ENCODE measurements around the gene TRHDE.

TRHDE gene

DNA sequence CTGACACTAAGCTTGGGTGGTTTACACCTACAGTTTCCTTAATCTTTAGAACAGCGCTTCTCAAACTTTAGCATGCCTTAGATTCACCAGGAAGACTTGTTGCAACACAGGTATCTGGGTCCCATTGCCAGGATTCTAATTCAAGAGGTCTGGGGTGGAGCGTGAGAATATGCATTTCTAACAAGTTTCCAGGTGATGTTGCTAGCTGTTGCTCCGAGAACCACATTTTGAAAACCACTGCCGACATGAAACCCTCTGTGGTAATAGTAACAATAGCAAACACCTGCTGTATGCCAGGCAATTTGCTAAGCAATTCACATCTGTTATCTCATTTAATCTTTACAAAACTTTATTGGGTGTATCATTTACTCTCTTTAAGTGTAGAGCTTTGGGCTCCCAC, 58.6 kb downstream of the TRHDE start:
- no peak for DNase-seq

DNA sequence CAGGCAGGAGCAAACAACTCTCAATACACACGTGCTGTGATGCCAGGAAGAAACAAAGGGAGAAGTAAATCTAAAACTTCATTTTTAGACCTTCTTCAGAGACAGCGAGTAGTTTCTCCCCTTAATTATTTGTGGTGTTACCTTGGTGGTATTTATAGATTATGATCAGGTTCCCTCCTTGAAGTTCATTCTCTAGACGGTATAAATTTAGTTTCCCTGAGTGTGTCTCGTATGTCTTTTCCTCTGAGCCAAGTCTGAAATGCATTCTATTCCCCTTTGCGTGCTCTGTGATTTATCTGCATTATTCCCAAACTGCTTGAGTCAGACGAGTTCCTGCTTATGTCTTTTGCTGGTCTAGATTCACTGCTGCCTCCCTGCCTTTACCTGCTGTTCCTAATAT, 65.2 kb downstream of the TRHDE start:
- DNase-seq, result no peak

GRCh38 chr12:72337946-72338345, 65.8 kb downstream of the TRHDE start:
- no peak for DNase-seq

DNA sequence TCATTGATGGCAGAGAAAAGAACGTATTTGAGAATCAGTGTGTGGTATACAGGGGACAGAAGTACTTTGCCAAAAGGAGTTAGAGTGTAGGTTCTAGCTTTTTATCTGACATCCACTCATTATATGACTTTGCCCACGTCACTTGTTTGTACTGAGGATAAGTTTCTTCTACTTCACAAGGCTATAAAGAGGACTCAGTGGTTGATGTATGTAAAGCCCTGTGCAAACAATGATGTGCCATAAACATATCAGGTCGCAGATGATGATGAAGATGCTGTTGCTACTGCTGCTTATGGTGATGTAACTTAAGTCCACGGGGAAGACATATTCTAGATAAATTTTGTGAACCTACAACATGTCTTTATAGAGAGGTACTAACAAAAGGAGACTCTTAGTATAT, 66.3 kb downstream of the TRHDE start:
- DNase-seq, result no peak

- peak; percentile 91 for DNase-seq
Observed at GRCh38 chr12:72346363-72346944, 74.3 kb downstream of the TRHDE start.

DNA sequence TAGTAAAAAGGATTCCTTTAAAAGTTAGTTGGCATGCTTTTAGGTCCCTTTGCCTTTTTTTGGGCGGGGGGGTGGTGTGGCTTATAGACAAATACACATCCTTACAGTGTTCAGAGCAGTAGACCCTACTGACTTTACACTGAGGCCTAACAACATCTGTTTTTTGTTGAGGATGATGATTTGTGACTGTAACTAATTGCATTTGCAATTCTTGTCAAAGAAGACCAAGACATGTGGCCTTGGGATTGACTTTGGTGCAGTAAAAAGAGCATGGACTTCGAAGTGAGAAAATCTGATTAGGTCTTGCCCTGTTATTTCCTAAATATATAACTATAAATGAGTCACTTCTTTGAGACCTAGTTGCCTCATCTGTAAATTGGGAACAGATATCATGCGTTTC, 77.3 kb downstream of the TRHDE start:
- DNase-seq, result no peak

DNA sequence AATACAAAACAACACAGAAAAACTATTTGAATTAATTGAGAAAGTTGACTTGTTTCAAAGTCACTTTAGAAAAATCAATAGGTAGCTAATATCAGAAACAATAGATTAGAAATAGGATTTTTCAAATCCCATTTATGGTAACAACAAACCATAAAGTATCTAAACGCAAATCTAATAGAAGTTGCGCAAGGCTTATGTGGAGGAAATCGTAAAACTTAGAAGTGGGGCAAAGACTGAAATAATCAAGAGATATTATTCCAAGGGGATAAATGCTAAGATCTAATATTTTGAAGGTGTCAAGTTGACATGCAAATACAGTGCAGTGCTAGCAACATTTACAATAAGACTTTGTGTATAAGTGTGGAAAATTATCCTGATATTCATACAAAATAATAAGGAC, 87.2 kb downstream of the TRHDE start:
- no peak for DNase-seq

- peak; percentile 9 for DNase-seq
Observed at GRCh38 chr12:72365151-72365550, 93.0 kb downstream of the TRHDE start.

GRCh38 chr12:72366255-72366654, 94.1 kb downstream of the TRHDE start:
- no peak for DNase-seq

- DNase-seq, result no peak
Observed at GRCh38 chr12:72368298-72368697, 96.1 kb downstream of the TRHDE start.

- DNase-seq, result no peak
Observed at GRCh38 chr12:72368719-72369422, 96.7 kb downstream of the TRHDE start.

DNA sequence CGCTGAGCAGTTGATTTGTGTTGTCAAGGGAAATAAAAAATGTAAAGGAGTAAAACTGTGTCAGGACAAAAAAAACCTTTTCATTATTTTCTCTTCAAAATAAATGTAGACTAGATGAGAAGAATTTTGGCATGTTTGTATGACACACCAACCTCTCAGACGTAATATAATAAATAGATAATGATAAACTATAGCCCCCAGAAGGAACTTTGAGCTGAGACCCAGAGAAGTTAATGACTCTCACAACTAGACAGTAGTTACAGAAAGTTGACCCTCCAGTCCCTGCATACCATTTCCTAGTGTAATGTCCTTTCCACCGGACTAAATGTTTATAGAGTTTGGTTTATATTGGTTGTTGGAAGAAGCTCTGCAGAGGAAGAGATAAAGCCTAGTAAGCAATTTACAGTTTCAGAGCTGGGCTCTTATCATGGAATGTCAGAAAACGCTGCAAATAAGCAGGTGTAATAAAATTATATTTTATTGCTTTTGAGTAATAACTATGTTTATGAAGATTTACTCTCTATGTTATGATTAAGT, 97.3 kb downstream of the TRHDE start:
- peak; percentile 15 for DNase-seq

DNA sequence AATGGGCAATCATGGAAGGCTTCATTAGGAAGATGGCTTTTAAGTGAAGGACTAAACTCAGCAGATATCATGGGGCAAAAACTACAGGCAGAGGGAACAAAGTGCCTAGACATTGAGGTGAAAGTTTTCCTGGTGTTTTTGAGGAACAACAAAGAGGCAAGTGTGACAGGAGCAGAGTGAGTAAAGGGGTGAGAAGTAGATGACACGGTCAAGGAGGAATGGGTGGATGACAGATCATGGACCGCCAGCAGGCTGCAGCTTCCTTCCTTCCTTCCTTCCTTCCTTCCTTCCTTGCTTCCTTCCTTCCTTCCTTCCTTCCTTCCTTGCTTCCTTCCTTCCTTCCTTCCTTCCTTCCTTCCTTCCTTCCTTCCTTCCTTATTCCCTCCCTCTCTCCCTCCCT, 108.3 kb downstream of the TRHDE start:
- no peak for DNase-seq

- DNase-seq, result no peak
Observed at GRCh38 chr12:72388322-72388721, 116.2 kb downstream of the TRHDE start.

DNA sequence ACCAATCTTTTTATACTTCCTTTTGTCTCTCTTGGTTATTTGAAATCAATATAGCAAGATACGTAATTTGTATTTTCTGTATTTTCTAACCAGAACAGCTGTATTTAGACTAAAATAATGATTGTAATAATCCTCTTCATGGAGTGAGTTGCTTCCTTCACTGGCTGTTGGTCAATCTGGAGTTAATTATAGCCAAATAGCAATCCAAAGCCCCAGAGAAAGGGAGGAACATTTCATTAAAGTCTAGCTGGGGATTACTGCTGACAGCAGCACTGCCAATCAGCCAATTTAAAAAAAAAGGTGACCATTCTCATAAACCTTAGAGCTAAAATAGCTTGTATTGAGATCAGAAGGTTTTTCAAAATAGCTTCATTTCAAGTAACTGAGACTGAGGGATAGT, 118.0 kb downstream of the TRHDE start:
- no peak for DNase-seq

DNA sequence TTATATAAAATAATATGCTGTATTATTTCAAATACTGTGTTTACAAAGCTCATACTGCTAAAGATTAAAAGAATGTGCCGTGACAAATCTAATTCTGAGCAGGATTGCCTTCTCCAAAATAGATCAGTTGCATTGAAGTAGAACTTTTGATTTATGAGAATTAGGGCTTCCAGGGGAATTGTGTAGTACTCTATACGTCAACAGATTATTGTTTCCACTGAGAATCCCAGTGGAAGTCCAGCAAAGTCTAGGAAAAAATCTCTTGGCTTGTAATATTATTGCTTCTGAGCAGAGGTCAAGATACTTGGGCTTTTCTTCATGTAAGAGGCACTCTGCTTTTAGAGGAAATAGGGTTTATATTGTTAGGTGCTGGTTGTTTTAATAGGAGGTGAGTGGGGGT, 133.9 kb downstream of the TRHDE start:
- DNase-seq, result no peak

- no peak for DNase-seq
Observed at GRCh38 chr12:72432037-72432604, 160.0 kb downstream of the TRHDE start.

DNA sequence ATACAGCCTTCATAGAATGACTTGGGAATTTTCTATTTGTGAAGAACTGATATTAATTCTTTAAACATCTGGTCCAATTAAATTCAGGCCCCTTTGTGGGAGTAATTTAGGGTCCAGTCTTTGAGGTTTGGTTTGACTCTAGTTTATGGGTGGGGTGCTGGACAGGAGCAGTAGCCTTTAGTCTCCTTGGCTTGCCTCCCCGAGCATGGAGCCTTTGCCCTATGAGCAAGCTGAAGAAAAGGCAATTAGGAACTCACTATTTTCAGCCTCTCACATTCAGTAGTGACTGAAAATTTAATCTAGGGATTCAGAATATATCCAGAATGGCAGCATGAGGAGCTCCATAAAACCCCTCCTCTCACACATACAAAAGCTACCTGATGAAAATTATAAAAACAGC, 161.1 kb downstream of the TRHDE start:
- DNase-seq, result no peak

DNA sequence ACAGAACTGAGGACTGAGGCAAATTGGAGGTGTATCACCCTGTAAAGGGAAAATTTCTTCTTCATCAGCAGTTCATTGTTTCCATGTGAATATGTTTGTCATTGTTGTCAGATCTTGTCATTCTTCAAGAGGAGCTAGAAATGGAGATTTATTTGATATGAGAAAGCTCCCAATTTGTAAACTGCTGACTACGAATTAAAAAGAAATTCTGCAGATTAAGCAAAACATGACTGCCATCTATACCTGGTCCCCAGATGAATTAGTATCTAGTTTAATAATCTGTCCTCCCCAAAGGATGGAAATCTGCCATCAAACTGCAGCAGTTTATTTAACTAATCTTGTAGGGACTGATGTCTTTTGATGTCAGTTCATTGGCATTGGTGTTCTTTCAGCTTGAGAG, 162.8 kb downstream of the TRHDE start:
- DNase-seq, result no peak

GRCh38 chr12:72442217-72442616, 170.0 kb downstream of the TRHDE start:
- DNase-seq, result no peak

GRCh38 chr12:72444125-72444524, 172.0 kb downstream of the TRHDE start:
- DNase-seq, result no peak

GRCh38 chr12:72444566-72444965, 172.4 kb downstream of the TRHDE start:
- no peak for DNase-seq

GRCh38 chr12:72448089-72448488, 175.9 kb downstream of the TRHDE start:
- no peak for DNase-seq

- DNase-seq, result peak; percentile 11
Observed at GRCh38 chr12:72448805-72449204, 176.6 kb downstream of the TRHDE start.
